Thyroid gland (tissue), 4 donors: ENCODE results near the gene SH3RF3. TPM values are rescaled to one million over a fixed set of nuclear protein-coding genes. Genes with fewer than 3 reads are reported as not detected.
A peak's percentile ranks its signal among the peaks of the same experiment; 100 is the strongest.

Source experiments
- DNase-seq, 2 donors: peaks; one replicate each; pipeline ENCODE4 v3.0.0-alpha.2; 2019
- H3K27ac ChIP-seq, 3 donors: fragments of 200-600 bp; sonication (generic); 1 replicate in 2 of 3; 2 replicates in 1 of 3; pipeline ENCODE4 v1.5.1; 2016 to 2019; ENCODE audit warnings: mild to moderate bottlenecking in 1 of 3, moderate library complexity in 1 of 3
- H3K27me3 ChIP-seq: fragments of 200-600 bp; sonication (generic); one replicate; pipeline ENCODE4 v1.5.1; 2019
- H3K36me3 ChIP-seq, 2 donors: fragments of 200-600 bp; sonication (generic); one replicate each; pipeline ENCODE4 v1.5.1; 2016 to 2019
- H3K4me1 ChIP-seq, 2 donors: fragments of 200-600 bp; sonication (generic); one replicate each; pipeline ENCODE4 v1.5.1; 2017 to 2019
- H3K4me3 ChIP-seq, 3 donors: fragments of 200-600 bp; sonication (generic); replicated peaks in 1 of 3; 1 replicate in 2 of 3; 2 replicates in 1 of 3; pipeline ENCODE4 v1.5.1; 2016; ENCODE audit warnings: mild to moderate bottlenecking in 1 of 3
- H3K9me3 ChIP-seq: fragments of 200-600 bp; sonication (generic); one replicate; pipeline ENCODE4 v1.5.1; 2017
- CTCF ChIP-seq, 6 experiments: fragments of 200-600 bp in 3 of 6; fragments of 450-650 bp in 3 of 6; sonication (generic) in 3 of 6; IDR thresholded peaks; one replicate each; pipeline ENCODE4 v1.5.1; 2016 to 2019; ENCODE audit warnings: antibody characterized with exemption in 6 of 6, mild to moderate bottlenecking in 2 of 6, inconsistent platforms in 1 of 6, moderate library complexity in 1 of 6
- POLR2A ChIP-seq, 2 donors: fragments of 450-650 bp; IDR thresholded peaks; one replicate each; pipeline ENCODE4 v1.6.1; 2017; ENCODE audit warnings: antibody characterized with exemption in 2 of 2, mild to moderate bottlenecking in 2 of 2, moderate library complexity in 1 of 2
- WGBS, 2 donors: methylation state at CpG; one replicate each; pipeline ENCODE4 v1.1.5; 2017; 5-methylcytosine and 5-hydroxymethylcytosine counted together
- intact Hi-C: fragments of 100-400 bp; cut with DNase I; formaldehyde crosslinking; loops from one replicate; pipeline ENCODE4 v1.15.1; 2023
- total RNA-seq, 4 donors: library from RNA; depleted of rRNA; stranded (reverse); fragments of >200 nt; gene quantifications; one replicate each; pipeline ENCODE4 v1.2.3, GENCODE V29; 2016

Gene SH3RF3
- total RNA-seq, 4 donors from 2014 or later = 2.1 to 7.4 (median 2.8) TPM

GRCh38 chr2:109301746-109302145 is 172.7 kb downstream of the SH3RF3 start:
- Histone ChIP-seq H3K4me3 (no peak overlapping the region), H3K36me3 (no peaks in the 10 kb centered on the region), H3K27me3 (no peaks in the 10 kb centered on the region), H3K4me1 (no peaks in the 10 kb centered on the region), H3K9me3 (no peaks in the 10 kb centered on the region), H3K27ac (no peak overlapping the region)
- intact Hi-C loops = no loop called here
- DNase-seq = no peak
- 90 to 93% methylated on average over 6 of the region's 6 CpGs for WGBS, 2 donors
- no peak for TF ChIP-seq POLR2A (IDR thresholded peaks at IDR 0.05)
- no peak for TF ChIP-seq CTCF (IDR thresholded peaks at IDR 0.05)

- TF ChIP-seq POLR2A (IDR thresholded peaks at IDR 0.05) = no peak
- no peak for TF ChIP-seq CTCF (IDR thresholded peaks at IDR 0.05)
- 91 to 95% methylated on average over 6 of the region's 6 CpGs for WGBS, 2 donors
- intact Hi-C loops = no loop called here
Measured at GRCh38 chr2:109302319-109302718, 173.3 kb downstream of the SH3RF3 start.

GRCh38 chr2:109304242-109304641 is 175.2 kb downstream of the SH3RF3 start:
- no peak for DNase-seq
- 79 to 83% methylated on average over 5 of the region's 5 CpGs for WGBS, 2 donors
- Histone ChIP-seq H3K9me3 (no peaks in the 10 kb centered on the region), H3K27me3 (no peaks in the 10 kb centered on the region), H3K36me3 (no peaks in the 10 kb centered on the region), H3K27ac (no peak overlapping the region), H3K4me3 (no peak overlapping the region), H3K4me1 (no peaks in the 10 kb centered on the region)
- TF ChIP-seq CTCF (IDR thresholded peaks at IDR 0.05) (no peak), POLR2A (IDR thresholded peaks at IDR 0.05) (no peak)
- intact Hi-C loops = no loop called here

More at GRCh38 chr2:109302319-109302718, 173.3 kb downstream of the SH3RF3 start:
- Histone ChIP-seq H3K36me3 (no peaks in the 10 kb centered on the region), H3K4me3 (no peak overlapping the region), H3K27me3 (no peaks in the 10 kb centered on the region), H3K9me3 (no peaks in the 10 kb centered on the region), H3K27ac (no peak overlapping the region), H3K4me1 (no peaks in the 10 kb centered on the region)
- no peak for DNase-seq

- no peak overlapping the region for H3K27ac ChIP-seq
- no peaks in the 10 kb centered on the region for H3K4me1 ChIP-seq
- TF ChIP-seq CTCF (IDR thresholded peaks at IDR 0.05) = no peak
- TF ChIP-seq POLR2A (IDR thresholded peaks at IDR 0.05) = no peak
- H3K4me3 ChIP-seq = no peak overlapping the region
- no peaks in the 10 kb centered on the region for H3K9me3 ChIP-seq
- H3K27me3 ChIP-seq = no peaks in the 10 kb centered on the region
- no peaks in the 10 kb centered on the region for H3K36me3 ChIP-seq
- intact Hi-C loops = no loop called here
- peak in 1 of 2 donors; percentile 10 for DNase-seq
- 69 to 76% methylated on average over 13 of the region's 13 CpGs for WGBS, 2 donors
Measured at GRCh38 chr2:109304731-109305470, 175.9 kb downstream of the SH3RF3 start.

GRCh38 chr2:109305490-109306167 is 176.6 kb downstream of the SH3RF3 start:
- Histone ChIP-seq H3K27me3 (no peaks in the 10 kb centered on the region), H3K27ac (no peak overlapping the region), H3K4me1 (no peaks in the 10 kb centered on the region), H3K9me3 (no peaks in the 10 kb centered on the region), H3K4me3 (no peak overlapping the region), H3K36me3 (no peaks in the 10 kb centered on the region)
- no peak for DNase-seq
- no peak for TF ChIP-seq CTCF (IDR thresholded peaks at IDR 0.05)
- TF ChIP-seq POLR2A (IDR thresholded peaks at IDR 0.05) = no peak
- intact Hi-C loops = no loop called here
- WGBS, 2 donors = 88 to 91% methylated on average over 15 of the region's 15 CpGs
